Measurements from ENCODE around the gene HUS1B. TPM values are rescaled to one million over a fixed set of nuclear protein-coding genes. Genes with fewer than 3 reads are reported as not detected.

The HUS1B gene
- total RNA-seq, 1 donor: 4.5 TPM

GRCh38 chr6:621931-622330, 35.0 kb downstream of the HUS1B start:
- Histone ChIP-seq H3K4me3 (ENCODE audit: low read length) (no peak overlapping the region), H3K4me1 (ENCODE audit: insufficient read depth, low read length) (no peaks in the 10 kb centered on the region), H3K27me3 (ENCODE audit: insufficient read depth, low read length) (no peaks in the 10 kb centered on the region), H3K9me3 (ENCODE audit: low read depth, low read length) (no peaks in the 10 kb centered on the region)

- H3K4me1 ChIP-seq (ENCODE audit: insufficient read depth, low read length): no peaks in the 10 kb centered on the region
- H3K27me3 ChIP-seq (ENCODE audit: insufficient read depth, low read length): no peaks in the 10 kb centered on the region
- no peak overlapping the region for H3K4me3 ChIP-seq (ENCODE audit: low read length)
- H3K9me3 ChIP-seq (ENCODE audit: low read depth, low read length): no peaks in the 10 kb centered on the region
Observed at GRCh38 chr6:620950-621349, 36.0 kb downstream of the HUS1B start.

- Histone ChIP-seq H3K4me1 (ENCODE audit: insufficient read depth, low read length) (no peaks in the 10 kb centered on the region), H3K9me3 (ENCODE audit: low read depth, low read length) (no peaks in the 10 kb centered on the region), H3K27me3 (ENCODE audit: insufficient read depth, low read length) (no peaks in the 10 kb centered on the region), H3K4me3 (ENCODE audit: low read length) (no peak overlapping the region)
Observed at GRCh38 chr6:620166-620565, 36.7 kb downstream of the HUS1B start.

GRCh38 chr6:617456-618100, 39.3 kb downstream of the HUS1B start:
- H3K9me3 ChIP-seq (ENCODE audit: low read depth, low read length): no peaks in the 10 kb centered on the region
- H3K4me3 ChIP-seq (ENCODE audit: low read length): no peak overlapping the region
- H3K27me3 ChIP-seq (ENCODE audit: insufficient read depth, low read length): no peaks in the 10 kb centered on the region
- no peaks in the 10 kb centered on the region for H3K4me1 ChIP-seq (ENCODE audit: insufficient read depth, low read length)

- Histone ChIP-seq H3K4me3 (ENCODE audit: low read length) (no peak overlapping the region), H3K9me3 (ENCODE audit: low read depth, low read length) (no peaks in the 10 kb centered on the region), H3K27me3 (ENCODE audit: insufficient read depth, low read length) (no peaks in the 10 kb centered on the region), H3K4me1 (ENCODE audit: insufficient read depth, low read length) (peaks cover 7% of the 10 kb centered on the region)
Observed at GRCh38 chr6:613981-614380, 42.9 kb downstream of the HUS1B start.

GRCh38 chr6:611928-612327, 45.0 kb downstream of the HUS1B start:
- no peaks in the 10 kb centered on the region for H3K9me3 ChIP-seq (ENCODE audit: low read depth, low read length)
- no peak overlapping the region for H3K4me3 ChIP-seq (ENCODE audit: low read length)
- H3K4me1 ChIP-seq (ENCODE audit: insufficient read depth, low read length): peaks cover 7% of the 10 kb centered on the region
- H3K27me3 ChIP-seq (ENCODE audit: insufficient read depth, low read length): no peaks in the 10 kb centered on the region

GRCh38 chr6:610882-611281, 46.0 kb downstream of the HUS1B start:
- no peak overlapping the region for H3K4me3 ChIP-seq (ENCODE audit: low read length)
- no peaks in the 10 kb centered on the region for H3K9me3 ChIP-seq (ENCODE audit: low read depth, low read length)
- H3K27me3 ChIP-seq (ENCODE audit: insufficient read depth, low read length): no peaks in the 10 kb centered on the region
- peaks cover 7% of the 10 kb centered on the region for H3K4me1 ChIP-seq (ENCODE audit: insufficient read depth, low read length)

- peaks cover 7% of the 10 kb centered on the region for H3K4me1 ChIP-seq (ENCODE audit: insufficient read depth, low read length)
- H3K9me3 ChIP-seq (ENCODE audit: low read depth, low read length): no peaks in the 10 kb centered on the region
- H3K27me3 ChIP-seq (ENCODE audit: insufficient read depth, low read length): no peaks in the 10 kb centered on the region
- H3K4me3 ChIP-seq (ENCODE audit: low read length): no peak overlapping the region
Observed at GRCh38 chr6:609905-610304, 47.0 kb downstream of the HUS1B start.

- Histone ChIP-seq H3K27me3 (ENCODE audit: insufficient read depth, low read length) (no peaks in the 10 kb centered on the region), H3K9me3 (ENCODE audit: low read depth, low read length) (no peaks in the 10 kb centered on the region), H3K4me3 (ENCODE audit: low read length) (no peak overlapping the region), H3K4me1 (ENCODE audit: insufficient read depth, low read length) (peaks cover 7% of the 10 kb centered on the region)
Observed at GRCh38 chr6:606829-607379, 50.0 kb downstream of the HUS1B start.

Other genes starting within 250 kb of the HUS1B start
- gene EXOC2, start 36.0 kb upstream of the HUS1B start, total RNA-seq: 19.8 TPM